T follicular helper cell (primary cell): ENCODE results near the gene MRM2.

Source experiments
- DNase-seq: peaks from one replicate; pipeline ENCODE4 v3.0.0-alpha.2; 2020; ENCODE audit warnings: low read depth

MRM2 gene

GRCh38 chr7:2247141-2247995, 5.4 kb upstream of the MRM2 start:
- no peak for DNase-seq

GRCh38 chr7:2245883-2246675, 4.1 kb upstream of the MRM2 start:
- DNase-seq: no peak

GRCh38 chr7:2244404-2244995, 2.5 kb upstream of the MRM2 start:
- DNase-seq: no peak

GRCh38 chr7:2243458-2243857, 1.5 kb upstream of the MRM2 start:
- DNase-seq: no peak

- no peak for DNase-seq
Measured at GRCh38 chr7:2242541-2243429, 780 bp upstream of the MRM2 start.

- no peak for DNase-seq
Measured at GRCh38 chr7:2239242-2239641, 2.8 kb downstream of the MRM2 start.

- DNase-seq: no peak
Measured at GRCh38 chr7:2237109-2237602, 4.8 kb downstream of the MRM2 start.

- DNase-seq: no peak
Measured at GRCh38 chr7:2233926-2234325, 8.1 kb downstream of the MRM2 start.

- peak; percentile 87 for DNase-seq
Measured at GRCh38 chr7:2232766-2233520, 9.1 kb downstream of the MRM2 start, which contains the start of gene MAD1L1. MAD1L1 (minus strand) TSS chr7:2232945; CDS start chr7:2230133, 2,812 bp downstream.

- DNase-seq: no peak
Measured at GRCh38 chr7:2231992-2232765, 9.8 kb downstream of the MRM2 start.

GRCh38 chr7:2230882-2231281, 11.1 kb downstream of the MRM2 start:
- no peak for DNase-seq

GRCh38 chr7:2230226-2230625, 11.8 kb downstream of the MRM2 start:
- DNase-seq: no peak

- DNase-seq: no peak
Measured at GRCh38 chr7:2229467-2229866, 12.5 kb downstream of the MRM2 start.

GRCh38 chr7:2228921-2229320, 13.1 kb downstream of the MRM2 start:
- DNase-seq: no peak

- DNase-seq: no peak
Measured at GRCh38 chr7:2227699-2228098, 14.3 kb downstream of the MRM2 start.

- DNase-seq: no peak
Measured at GRCh38 chr7:2225830-2226229, 16.2 kb downstream of the MRM2 start.

GRCh38 chr7:2225336-2225735, 16.7 kb downstream of the MRM2 start:
- no peak for DNase-seq

GRCh38 chr7:2224934-2225333, 17.1 kb downstream of the MRM2 start:
- no peak for DNase-seq

GRCh38 chr7:2224491-2224928, 17.5 kb downstream of the MRM2 start:
- DNase-seq: no peak

- DNase-seq: no peak
Measured at GRCh38 chr7:2223321-2223720, 18.7 kb downstream of the MRM2 start.
